HEK293 (cell line): ENCODE results near the gene SIRPA.

Experiments used
- YY1 ChIP-seq: fragments of 450-650 bp; formaldehyde crosslinking; IDR thresholded peaks from 2 replicates; pipeline ENCODE4 v1.5.1; 2018; ENCODE audit warnings: missing biosample characterization, missing genetic modification characterization
- ZBTB17 ChIP-seq: fragments of 450-650 bp; formaldehyde crosslinking; IDR thresholded peaks from 2 replicates; pipeline ENCODE4 v1.5.1; 2016; ENCODE audit warnings: missing biosample characterization, missing genetic modification characterization
- ZBTB8A ChIP-seq: fragments of 450-650 bp; formaldehyde crosslinking; IDR thresholded peaks from 2 replicates; pipeline ENCODE4 v1.5.1; 2016; ENCODE audit warnings: missing biosample characterization, missing genetic modification characterization
- ZNF24 ChIP-seq: fragments of 450-650 bp; formaldehyde crosslinking; IDR thresholded peaks from 2 replicates; pipeline ENCODE4 v1.5.1; 2016; ENCODE audit warnings: missing biosample characterization, missing genetic modification characterization
- ZNF292 ChIP-seq: fragments of 450-650 bp; formaldehyde crosslinking; IDR thresholded peaks from 2 replicates; pipeline ENCODE4 v1.5.1; 2016; ENCODE audit warnings: low read depth, missing biosample characterization, missing genetic modification characterization, borderline replicate concordance
- ZNF768 ChIP-seq: fragments of 450-650 bp; formaldehyde crosslinking; IDR thresholded peaks from 2 replicates; pipeline ENCODE4 v1.5.1; 2018; ENCODE audit warnings: missing biosample characterization, mild to moderate bottlenecking, missing genetic modification characterization
- TF ChIP-seq, protein P1 (sequence below): fragments of 450-650 bp; formaldehyde crosslinking; IDR thresholded peaks from 2 replicates; pipeline ENCODE4 v1.5.1; 2016; ENCODE audit warnings: missing biosample characterization, missing genetic modification characterization

GRCh38 chr20:1940581-1940980, 45.4 kb downstream of the SIRPA start:
- no peak for TF ChIP-seq ZNF768 (tag by site-specific recombination)
- TF ChIP-seq ZNF292: no peak
- TF ChIP-seq, protein P1, sequence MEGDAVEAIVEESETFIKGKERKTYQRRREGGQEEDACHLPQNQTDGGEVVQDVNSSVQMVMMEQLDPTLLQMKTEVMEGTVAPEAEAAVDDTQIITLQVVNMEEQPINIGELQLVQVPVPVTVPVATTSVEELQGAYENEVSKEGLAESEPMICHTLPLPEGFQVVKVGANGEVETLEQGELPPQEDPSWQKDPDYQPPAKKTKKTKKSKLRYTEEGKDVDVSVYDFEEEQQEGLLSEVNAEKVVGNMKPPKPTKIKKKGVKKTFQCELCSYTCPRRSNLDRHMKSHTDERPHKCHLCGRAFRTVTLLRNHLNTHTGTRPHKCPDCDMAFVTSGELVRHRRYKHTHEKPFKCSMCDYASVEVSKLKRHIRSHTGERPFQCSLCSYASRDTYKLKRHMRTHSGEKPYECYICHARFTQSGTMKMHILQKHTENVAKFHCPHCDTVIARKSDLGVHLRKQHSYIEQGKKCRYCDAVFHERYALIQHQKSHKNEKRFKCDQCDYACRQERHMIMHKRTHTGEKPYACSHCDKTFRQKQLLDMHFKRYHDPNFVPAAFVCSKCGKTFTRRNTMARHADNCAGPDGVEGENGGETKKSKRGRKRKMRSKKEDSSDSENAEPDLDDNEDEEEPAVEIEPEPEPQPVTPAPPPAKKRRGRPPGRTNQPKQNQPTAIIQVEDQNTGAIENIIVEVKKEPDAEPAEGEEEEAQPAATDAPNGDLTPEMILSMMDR (tag by site-specific recombination): no peak
- no peak for TF ChIP-seq ZBTB8A (tag by site-specific recombination)
- TF ChIP-seq ZNF24: no peak
- TF ChIP-seq YY1: no peak
- TF ChIP-seq ZBTB17 (tag by site-specific recombination): no peak
